Pons (tissue), 1 donor: Measurements from ENCODE around the gene SHC3.
"Not testable (repeated sequence)": the region's sequence is repeated elsewhere in the genome, so short reads cannot be mapped to it uniquely, and the experiment has no call there.

Experiments used
- DNase-seq: peaks from one replicate; pipeline ENCODE4 v3.0.0-alpha.2; 2016; ENCODE audit warnings: low spot score

The SHC3 gene, protein sequence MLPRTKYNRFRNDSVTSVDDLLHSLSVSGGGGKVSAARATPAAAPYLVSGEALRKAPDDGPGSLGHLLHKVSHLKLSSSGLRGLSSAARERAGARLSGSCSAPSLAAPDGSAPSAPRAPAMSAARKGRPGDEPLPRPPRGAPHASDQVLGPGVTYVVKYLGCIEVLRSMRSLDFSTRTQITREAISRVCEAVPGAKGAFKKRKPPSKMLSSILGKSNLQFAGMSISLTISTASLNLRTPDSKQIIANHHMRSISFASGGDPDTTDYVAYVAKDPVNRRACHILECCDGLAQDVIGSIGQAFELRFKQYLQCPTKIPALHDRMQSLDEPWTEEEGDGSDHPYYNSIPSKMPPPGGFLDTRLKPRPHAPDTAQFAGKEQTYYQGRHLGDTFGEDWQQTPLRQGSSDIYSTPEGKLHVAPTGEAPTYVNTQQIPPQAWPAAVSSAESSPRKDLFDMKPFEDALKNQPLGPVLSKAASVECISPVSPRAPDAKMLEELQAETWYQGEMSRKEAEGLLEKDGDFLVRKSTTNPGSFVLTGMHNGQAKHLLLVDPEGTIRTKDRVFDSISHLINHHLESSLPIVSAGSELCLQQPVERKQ

DNA sequence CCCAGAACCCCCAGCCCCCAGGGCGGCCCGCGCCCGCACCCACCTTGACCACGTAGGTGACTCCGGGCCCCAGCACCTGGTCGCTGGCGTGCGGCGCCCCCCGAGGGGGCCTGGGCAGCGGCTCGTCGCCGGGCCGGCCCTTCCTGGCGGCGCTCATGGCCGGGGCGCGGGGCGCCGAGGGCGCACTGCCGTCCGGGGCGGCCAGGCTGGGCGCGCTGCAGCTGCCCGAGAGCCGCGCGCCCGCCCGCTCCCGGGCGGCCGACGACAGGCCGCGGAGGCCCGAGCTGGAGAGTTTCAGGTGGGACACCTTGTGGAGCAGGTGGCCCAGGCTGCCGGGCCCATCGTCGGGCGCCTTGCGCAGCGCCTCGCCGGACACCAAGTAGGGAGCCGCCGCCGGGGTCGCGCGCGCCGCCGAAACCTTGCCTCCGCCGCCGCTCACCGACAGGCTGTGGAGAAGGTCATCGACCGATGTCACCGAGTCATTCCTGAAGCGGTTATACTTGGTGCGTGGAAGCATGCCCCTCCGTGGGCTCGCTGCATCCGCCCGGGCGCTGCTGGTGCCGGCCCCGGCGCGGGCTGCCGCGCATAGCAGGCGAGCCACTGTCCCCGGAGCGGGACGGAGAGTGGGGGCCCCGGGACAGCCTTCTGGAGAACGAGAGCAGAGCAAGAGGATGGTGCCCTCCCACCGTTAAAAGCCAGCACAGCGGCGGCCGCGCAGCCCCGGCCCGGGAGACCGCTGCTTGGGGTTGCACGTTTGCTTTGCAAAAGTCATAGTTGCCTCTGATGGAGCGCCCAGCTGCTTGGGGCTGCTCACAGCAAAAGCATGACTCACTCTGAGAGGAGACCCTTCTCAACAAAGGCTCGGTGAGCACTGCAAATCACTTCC, at the start of gene SHC3:
TSS of gene SHC3 (minus strand) at position 875 of the 886 bp plus-strand sequence. CDS start at position 517, 358 bp downstream.
- DNase-seq, result no peak

DNA sequence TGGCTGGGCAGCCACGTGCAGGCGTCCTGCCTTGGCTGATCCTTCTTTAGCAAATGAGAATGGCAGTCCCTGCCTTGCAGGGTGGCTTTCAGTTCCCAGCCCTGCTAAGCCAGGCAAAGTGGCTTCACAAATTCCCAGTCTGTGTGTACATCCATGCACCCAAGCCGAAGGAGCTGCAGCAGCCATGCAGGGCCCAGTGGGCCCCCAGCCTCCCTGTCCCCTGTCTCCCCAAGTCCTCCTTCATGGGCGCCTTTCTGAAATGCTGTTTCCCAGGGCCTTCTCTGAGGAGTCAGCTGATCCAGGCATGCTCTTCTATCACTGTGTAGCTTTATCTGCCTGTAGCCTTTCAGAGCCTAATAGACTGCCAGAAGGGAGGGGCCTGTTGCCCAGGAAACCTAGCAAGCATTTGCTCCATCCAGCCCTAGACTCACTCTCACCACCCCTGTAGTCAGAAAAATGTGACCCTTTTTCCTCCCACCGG, 47.4 kb upstream of the SHC3 start:
- peak; percentile 15 for DNase-seq

DNA sequence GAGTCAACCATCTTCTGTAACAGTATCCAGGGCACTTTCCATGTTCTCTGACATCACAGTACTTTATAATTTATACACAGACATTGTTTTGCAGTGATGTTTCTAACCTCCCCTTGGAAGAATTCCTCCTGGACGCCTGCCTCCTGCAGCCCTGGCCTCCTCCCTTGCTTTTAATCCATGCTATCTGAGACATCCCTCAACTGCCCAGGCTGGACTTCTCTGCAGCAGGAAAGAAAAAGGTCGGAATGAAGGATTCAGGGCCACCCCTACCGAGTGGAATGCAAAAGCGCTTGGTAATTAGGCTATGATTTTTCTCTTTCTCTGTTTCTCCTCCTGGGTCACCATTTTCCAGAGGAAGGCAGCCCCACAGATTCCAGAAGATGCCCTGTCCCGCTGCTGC, 47.0 kb upstream of the SHC3 start:
- no peak for DNase-seq

DNA sequence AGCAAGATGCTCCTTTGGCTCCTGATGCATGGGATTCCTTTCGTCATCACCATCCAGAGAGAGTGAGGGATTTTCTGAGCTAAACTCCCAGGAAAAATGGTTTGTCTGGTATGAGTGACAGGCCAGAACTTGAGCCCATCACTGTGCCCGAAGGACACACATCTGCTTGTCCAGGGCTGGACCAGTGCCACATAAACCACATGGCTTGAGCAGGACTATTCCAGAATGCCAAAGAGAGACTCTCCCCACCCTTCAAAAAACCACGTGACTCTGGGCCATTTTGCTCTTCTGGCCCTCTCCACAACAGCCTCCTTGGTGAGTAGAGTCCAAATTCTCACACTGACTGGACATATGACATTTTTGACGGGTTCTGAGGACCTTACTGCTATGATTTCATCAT, 46.4 kb upstream of the SHC3 start:
- DNase-seq, result peak; percentile 11

DNA sequence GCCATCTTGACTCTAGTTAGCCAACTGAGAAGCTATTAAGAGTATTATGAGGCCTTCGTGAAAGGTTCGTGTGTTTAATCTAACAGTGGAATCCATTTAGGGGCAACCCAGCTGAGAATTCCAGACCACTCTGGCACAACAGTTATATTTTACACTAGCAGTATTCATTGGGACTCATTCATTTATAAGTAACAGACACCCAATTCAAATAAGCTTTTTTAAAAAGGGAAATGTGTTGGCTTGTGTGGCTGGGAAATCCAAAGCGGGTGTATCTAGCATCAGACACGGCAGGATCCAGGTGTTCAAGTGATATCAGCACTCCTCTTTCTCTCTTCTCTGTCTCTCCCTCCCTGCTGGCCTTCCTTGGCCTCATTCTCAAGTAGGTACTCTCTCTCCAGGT, 46.0 kb upstream of the SHC3 start:
- peak; percentile 41 for DNase-seq

DNA sequence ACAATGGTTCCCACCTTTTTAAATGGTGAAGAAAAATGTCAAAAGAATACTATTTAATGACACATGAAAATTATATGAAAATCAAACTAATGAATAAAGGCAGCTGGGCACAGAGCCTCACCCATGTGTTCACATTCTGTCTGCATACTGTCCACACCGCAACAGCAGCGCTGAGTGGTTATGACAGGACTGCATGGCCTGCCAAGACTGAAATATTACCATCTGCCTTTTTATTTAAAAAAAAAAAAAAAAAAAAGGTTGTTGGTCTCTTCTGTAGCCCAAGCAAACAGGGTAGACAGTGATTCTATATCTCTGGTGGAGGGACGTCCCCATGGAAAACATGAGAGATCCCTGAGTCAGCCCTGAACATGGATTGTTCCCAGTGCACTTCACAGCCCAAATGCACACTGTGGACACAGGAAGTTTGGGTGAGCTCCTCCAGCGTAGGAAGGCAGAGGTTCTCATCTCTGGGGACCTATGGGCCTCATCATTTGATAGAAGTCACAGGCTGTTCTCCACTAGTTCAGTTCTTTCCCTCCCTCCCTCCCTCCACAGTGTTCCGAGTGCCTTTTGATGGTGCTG, 44.9 kb upstream of the SHC3 start:
- DNase-seq, result no peak

DNA sequence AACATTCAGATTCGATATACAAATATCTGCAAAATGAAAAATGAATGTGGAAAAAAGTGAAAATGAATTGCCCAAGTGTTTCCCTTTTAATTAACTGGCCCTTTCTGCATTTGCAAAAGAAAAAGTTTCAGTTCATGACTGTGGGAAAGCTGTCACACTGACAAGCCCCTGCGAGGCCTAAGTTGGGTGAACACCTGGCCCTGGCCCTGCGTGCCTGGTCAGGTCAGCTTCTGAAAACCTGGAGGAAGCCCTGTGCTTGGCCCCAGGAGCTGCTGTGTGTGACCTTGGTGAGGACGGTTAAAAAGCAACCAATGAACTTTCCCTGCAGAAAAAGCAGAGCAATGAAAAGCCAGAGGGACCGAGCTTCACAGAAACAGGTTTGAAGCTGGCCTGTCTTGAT, 41.0 kb upstream of the SHC3 start:
- DNase-seq, result no peak

DNA sequence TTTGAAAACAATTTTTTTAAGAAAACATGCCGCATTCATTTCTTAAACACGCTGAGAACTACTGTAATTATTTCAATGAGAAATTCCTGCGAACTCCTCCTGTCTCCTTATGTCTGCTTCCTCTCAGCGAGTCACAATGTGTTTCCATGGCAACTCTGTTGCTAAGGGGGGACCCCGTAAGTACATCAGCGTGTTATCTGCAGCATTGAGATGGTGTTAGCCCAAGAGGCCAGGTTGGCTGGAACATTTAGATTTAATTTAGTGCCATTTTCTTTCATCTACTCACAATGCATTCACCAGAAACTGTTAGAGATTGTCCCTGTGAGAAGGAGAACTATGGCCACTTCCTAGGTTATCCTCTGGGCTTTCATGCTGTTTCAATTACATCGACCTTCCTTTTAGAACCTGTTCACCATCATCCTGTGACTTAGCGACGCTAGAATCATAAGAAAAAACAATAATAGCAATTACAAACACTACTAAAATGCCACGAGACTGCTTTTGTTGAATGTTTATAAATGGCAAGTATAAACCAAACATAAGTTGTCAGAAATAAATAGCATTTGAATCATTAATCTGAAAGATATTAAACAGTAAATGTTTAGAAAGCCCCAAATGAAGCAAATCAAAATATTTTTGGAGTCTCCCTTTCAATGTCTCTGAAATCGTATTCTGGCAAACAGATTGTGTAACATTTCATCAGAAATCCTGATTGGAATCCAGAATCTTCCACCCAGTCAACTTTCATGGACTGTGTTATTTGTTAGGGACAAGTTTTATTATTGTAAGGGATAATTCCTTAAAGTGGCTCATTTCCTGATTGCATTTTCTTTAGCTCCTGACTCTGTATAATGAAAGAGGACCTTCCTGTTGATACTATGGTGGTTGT, 39.7 kb upstream of the SHC3 start:
- DNase-seq, result no peak

DNA sequence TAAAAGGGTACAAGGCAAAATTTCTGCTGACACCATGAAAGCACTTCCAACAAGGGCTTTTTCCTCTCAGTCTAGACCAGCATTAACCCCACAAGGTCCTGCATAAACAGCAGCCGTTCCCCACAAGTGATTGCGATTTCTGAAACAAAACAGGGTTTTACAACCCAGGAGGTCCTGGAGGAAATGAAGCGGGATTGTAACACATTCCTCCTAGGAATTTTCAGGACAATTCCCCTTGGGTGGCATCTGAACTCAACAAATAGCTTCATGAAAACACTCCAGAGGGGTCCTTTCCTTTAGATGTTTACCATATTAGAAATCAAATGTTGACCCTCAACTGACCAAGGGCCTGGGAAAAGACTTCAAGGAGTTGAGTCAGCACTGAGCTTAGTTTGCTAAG, 36.7 kb upstream of the SHC3 start:
- no peak for DNase-seq

DNA sequence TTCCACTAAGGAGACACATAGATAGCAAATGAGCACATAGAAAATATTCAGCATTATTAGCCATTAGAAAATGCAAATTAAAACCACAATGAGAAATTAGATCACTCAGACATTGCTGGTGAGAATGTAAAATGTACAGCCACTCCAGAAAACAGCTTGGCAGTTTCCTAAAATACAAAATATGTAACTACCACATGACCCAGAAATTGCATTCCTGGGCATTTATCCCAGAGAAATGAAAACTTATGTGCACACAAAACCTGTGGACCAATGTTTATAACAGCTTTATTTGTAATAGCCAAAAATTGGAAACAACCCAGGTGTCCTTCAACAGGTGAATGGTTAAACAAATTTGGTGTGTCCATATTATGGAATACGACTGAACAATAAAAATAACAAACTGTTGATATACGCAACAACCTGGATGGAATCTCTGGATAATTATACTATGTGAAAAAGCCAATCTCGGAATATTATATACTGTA, 34.8 kb upstream of the SHC3 start:
- DNase-seq, result no peak

DNA sequence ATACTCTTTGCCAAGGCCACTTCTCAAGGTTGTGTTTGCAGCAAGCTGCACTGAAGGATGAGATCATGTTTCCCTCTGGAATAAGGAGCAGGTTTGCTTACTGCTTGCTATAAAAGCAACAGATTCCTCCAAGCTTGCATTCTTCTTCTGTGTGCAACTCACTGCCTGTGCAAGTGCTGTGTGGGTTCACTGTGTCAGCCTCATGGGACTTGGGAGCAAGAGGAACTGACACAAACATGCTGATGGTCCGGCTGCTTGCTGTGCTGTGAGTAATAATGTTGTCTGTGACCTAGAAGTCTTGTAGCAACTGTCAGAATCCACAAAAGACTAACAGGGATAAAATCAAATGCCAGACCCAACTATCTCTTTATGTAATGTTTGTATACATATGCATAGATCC, 33.6 kb upstream of the SHC3 start:
- DNase-seq, result no peak

DNA sequence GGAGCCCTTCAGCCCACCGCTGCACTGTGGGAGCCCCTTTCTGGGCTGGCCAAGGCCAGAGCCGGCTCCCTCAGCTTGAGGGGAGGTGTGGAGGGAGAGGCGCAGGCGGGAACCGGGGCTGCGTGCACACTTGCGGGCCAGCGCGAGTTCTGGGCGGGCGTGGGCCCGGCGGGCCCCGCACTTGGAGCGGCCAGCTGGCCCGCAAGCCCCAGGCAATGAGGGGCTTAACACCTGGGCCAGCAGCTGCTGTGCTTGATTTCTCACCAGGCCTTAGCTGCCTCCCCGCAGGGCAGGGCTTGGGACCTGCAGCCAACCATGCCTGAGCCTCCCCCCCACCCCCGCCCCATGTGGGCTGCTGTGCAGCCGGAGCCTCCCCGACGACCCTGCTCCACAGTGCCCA, 30.7 kb upstream of the SHC3 start:
- not testable (repeated sequence) for DNase-seq

DNA sequence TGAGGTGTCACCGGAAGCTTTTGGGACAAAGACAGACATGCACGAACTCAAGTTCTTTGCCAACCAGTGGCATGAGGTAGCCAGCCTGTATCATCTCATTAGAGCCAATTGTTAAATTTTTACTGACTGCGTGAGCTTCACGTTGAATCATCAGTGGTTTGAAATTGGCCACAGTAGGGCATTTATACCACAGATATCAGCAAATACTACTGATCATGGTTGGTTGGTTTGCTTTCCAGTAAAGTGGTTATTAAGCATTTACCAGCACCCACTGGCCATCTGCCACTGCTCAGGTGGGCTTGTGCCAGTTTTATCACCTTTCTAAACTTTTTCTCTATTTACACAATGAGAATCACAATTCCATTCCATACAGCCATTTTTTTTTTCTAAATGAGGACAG, 28.4 kb upstream of the SHC3 start:
- no peak for DNase-seq

DNA sequence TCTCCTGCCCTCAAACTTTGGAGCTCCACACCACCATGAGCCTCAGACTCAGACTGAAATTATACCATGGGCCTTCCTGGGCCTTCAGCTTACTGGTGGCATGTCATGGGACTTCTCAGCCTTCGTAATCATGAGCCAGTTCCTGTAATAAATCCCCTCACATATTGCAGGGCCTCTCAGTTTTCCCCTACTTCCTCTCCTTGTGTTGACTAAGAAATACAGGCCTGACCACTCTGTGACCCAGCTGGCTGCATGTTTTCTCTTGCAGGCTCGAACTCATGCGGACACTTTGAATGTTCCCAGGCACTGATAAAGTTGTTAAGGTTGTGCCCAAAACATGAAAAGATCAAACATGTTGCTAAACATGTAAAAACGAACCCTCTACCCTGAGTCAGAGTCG, 26.2 kb upstream of the SHC3 start:
- DNase-seq, result no peak

DNA sequence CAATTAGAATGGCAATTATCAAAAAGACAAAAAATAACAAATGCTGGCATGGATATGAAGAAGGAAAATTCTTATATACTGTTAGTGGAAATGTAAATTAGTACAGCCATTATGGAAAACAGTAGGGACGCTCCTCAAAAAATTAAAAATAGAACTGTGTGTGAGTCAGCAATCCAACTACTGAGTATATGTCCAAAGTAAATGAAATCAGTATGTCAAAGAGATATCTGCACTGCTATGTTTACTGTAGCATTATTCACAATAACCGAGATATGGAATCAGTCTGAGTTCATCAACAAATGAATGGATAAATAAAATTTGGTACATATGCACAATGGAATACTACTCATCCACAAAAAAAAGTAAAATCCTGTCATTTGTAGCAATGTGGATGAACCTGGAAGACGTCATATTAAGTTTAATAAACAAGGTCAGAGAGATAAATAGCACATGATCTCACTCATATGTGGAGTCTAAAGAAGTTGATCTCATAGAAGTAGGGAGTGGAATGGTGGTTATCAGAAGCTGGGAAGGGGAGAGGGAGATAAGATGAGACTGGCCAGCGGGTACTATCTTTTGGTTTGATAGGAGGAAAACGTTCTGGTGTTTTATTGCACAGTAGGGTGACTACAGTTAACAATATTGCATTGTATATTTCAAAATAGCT, 16.6 kb upstream of the SHC3 start:
- no peak for DNase-seq

DNA sequence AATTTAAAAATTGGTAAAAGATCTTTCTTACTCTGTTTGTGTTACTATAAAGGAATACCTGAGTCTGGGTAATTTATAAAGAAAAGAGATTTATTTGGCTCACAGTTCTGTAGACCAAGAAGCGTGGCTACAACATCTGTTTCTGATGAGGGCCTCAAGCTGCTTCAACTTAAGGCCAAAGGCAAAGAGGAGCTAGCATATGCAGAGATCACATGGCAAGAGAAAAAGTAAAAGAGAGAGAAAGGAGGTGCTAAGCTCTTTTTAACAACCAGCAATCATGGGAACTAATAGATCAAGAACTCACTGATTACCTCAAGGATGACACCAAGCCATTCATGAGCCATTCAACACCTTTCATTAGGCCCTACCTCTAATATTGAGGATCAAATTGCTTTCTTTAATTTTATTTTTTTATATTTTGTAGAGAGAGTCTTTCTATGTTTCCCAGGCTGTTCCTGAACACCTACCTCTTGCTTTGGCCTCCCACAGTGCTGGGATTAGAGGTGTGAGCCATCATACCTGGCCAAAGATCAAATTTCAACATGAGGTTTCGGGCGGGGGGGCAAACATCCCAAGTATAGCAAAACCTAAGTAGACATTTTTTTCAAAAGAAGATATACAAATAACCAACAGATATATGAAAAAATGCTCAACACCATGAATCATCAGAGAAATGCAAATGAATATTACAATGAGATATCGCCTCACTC, 16.0 kb upstream of the SHC3 start:
- DNase-seq, result no peak

DNA sequence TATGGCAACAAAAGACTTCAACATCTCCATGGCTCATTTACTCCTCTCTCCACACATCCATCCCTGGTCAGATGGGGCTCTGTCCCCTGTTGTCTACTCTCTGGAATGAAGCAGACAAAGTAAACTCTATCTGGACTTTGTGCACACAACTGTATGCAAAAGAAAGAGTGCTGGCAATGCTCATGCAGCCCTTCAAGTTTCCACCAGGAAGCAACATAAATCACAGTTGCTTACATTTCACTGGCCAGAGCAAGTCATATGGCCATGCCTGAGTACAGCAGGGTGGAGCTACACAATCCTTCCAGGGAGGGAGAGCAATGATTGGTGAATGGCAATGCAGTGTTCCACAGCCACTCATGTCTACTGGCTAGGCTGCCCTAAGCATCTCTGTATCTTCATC, 12.4 kb upstream of the SHC3 start:
- no peak for DNase-seq

DNA sequence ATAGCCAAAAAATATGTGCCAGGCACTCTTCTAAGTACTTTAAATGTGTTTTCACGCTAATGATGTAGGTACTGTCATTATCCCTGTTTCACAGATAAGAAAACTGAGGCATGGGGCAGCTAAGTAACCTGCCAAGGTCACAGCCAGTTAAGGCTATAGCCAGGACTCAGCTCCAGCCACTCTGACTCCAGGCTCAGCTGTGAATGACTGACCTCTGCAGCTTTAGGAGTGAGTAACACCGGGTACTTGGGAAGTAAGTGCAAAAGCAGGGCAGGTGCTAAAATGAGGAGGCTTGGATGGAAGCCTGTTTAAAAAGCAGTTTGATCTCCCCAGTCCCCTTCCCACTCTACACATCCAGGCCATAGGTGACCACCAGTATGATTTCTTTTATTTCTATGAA, 10.6 kb upstream of the SHC3 start:
- DNase-seq, result no peak

DNA sequence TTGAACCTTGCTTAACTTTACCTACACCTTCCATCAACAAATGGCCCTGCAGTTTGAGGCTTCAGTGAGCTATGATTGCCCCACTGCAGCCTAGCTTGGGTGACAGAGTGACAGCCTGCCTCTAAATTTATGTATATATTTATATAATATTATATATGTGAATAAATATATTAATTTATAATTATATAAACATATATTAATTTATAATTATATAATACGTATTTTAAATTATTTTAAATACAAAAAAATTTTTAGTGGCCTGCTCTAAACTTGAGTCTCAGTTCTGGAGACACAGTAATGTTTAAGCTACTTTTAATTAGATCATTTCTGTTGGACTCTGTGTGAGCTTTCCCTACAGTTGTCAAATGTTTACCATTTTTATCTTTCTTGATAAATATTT, 9.3 kb upstream of the SHC3 start:
- DNase-seq, result no peak

DNA sequence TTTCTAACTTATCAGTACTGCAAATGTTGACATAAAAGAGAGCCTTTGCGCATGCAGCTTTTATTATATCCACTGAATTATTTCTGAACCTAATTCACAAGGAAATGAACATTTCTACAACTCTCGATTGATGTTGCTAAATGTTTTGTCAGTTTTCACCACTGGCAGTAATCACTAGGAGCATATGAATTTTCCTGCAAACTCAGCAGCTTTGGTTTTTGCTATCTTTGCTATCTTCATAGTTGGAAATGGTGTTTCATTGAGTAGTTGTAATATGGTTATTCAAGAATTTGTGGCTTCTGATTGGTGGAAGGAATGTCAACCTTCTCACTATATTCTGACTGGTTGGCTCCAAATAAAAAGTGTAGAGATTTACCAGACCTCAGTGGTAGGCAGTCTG, 8.9 kb upstream of the SHC3 start:
- DNase-seq, result no peak
